ENCODE data around the gene ULK2.

DNA sequence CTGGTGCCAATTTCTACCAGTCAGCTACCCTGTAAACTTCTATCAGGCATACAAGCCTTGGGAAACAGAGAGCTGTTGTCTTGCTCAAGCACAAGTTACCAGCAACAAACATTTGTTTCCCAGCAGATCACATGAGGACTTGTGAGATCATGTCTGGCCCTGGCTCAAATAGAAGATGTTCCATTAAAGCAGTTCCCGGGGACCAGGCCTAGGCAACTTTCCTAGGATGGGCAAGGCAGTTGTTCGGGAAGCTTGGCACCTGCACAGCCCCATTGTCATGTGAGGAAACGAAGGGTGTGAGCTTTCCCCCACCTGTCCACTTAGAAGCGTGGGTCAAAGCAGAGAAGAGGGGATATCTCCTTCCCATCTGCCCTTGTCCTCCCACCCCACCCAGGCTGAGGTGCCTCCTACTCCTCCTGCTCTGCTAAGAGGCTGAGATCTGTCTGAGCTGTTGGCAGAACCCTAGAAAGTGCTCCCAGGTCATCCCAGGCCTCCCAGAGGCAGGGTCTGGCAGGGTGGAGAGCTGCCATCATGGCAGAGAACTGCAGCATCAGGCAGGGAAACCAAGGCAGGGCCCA, 140.1 kb downstream of the ULK2 start:
- TF ChIP-seq, protein P1, sequence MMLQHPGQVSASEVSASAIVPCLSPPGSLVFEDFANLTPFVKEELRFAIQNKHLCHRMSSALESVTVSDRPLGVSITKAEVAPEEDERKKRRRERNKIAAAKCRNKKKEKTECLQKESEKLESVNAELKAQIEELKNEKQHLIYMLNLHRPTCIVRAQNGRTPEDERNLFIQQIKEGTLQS (CRISPR knock-in tag; conservative IDR thresholded peaks at IDR 0.05): no peak
- TF ChIP-seq NR1H2 (CRISPR knock-in tag; IDR thresholded peaks at IDR 0.05) (no peak), IRF2 (CRISPR knock-in tag; IDR thresholded peaks at IDR 0.05; ENCODE audit: borderline replicate concordance, low read depth) (no peak), ATF1 (CRISPR knock-in tag; IDR thresholded peaks at IDR 0.05) (no peak), FOXP4 (CRISPR knock-in tag; IDR thresholded peaks at IDR 0.05) (no peak), ZNF121 (CRISPR knock-in tag; IDR thresholded peaks at IDR 0.05) (no peak), JUN (CRISPR knock-in tag; IDR thresholded peaks at IDR 0.05) (no peak), USF1 (CRISPR knock-in tag; IDR thresholded peaks at IDR 0.05) (no peak), CBFB (CRISPR knock-in tag; IDR thresholded peaks at IDR 0.05; ENCODE audit: low read depth) (no peak), ETV6 (CRISPR knock-in tag; IDR thresholded peaks at IDR 0.05) (no peak), TEAD4 (CRISPR knock-in tag; IDR thresholded peaks at IDR 0.05) (no peak), USF2 (CRISPR knock-in tag; IDR thresholded peaks at IDR 0.05) (no peak)
- TF ChIP-seq, protein P2, sequence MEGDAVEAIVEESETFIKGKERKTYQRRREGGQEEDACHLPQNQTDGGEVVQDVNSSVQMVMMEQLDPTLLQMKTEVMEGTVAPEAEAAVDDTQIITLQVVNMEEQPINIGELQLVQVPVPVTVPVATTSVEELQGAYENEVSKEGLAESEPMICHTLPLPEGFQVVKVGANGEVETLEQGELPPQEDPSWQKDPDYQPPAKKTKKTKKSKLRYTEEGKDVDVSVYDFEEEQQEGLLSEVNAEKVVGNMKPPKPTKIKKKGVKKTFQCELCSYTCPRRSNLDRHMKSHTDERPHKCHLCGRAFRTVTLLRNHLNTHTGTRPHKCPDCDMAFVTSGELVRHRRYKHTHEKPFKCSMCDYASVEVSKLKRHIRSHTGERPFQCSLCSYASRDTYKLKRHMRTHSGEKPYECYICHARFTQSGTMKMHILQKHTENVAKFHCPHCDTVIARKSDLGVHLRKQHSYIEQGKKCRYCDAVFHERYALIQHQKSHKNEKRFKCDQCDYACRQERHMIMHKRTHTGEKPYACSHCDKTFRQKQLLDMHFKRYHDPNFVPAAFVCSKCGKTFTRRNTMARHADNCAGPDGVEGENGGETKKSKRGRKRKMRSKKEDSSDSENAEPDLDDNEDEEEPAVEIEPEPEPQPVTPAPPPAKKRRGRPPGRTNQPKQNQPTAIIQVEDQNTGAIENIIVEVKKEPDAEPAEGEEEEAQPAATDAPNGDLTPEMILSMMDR (IDR thresholded peaks at IDR 0.05): no peak
- TF ChIP-seq, protein P3, sequence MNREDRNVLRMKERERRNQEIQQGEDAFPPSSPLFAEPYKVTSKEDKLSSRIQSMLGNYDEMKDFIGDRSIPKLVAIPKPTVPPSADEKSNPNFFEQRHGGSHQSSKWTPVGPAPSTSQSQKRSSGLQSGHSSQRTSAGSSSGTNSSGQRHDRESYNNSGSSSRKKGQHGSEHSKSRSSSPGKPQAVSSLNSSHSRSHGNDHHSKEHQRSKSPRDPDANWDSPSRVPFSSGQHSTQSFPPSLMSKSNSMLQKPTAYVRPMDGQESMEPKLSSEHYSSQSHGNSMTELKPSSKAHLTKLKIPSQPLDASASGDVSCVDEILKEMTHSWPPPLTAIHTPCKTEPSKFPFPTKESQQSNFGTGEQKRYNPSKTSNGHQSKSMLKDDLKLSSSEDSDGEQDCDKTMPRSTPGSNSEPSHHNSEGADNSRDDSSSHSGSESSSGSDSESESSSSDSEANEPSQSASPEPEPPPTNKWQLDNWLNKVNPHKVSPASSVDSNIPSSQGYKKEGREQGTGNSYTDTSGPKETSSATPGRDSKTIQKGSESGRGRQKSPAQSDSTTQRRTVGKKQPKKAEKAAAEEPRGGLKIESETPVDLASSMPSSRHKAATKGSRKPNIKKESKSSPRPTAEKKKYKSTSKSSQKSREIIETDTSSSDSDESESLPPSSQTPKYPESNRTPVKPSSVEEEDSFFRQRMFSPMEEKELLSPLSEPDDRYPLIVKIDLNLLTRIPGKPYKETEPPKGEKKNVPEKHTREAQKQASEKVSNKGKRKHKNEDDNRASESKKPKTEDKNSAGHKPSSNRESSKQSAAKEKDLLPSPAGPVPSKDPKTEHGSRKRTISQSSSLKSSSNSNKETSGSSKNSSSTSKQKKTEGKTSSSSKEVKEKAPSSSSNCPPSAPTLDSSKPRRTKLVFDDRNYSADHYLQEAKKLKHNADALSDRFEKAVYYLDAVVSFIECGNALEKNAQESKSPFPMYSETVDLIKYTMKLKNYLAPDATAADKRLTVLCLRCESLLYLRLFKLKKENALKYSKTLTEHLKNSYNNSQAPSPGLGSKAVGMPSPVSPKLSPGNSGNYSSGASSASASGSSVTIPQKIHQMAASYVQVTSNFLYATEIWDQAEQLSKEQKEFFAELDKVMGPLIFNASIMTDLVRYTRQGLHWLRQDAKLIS (CRISPR knock-in tag; IDR thresholded peaks at IDR 0.05; ENCODE audit: borderline replicate concordance): no peak
